Vagina (tissue), 2 donors: ENCODE measurements around the gene NCOA3.

Experiments used
- CTCF ChIP-seq, 3 experiments: fragments of 450-650 bp in 2 of 3; fragments of 200-600 bp in 1 of 3; sonication (generic) in 1 of 3; IDR thresholded peaks; one replicate each; pipeline ENCODE4 v1.5.1; 2017 to 2019; ENCODE audit warnings: antibody characterized with exemption in 3 of 3, mild to moderate bottlenecking in 2 of 3, moderate library complexity in 2 of 3
- POLR2A ChIP-seq, 2 donors: fragments of 450-650 bp; IDR thresholded peaks; one replicate each; pipeline ENCODE4 v1.6.1; 2017; ENCODE audit warnings: antibody characterized with exemption in 2 of 2, mild to moderate bottlenecking in 2 of 2, moderate library complexity in 2 of 2
- POLR2AphosphoS5 ChIP-seq, 2 donors: sonication (generic); formaldehyde crosslinking; IDR thresholded peaks; one replicate each; pipeline ENCODE4 v1.9.0; 2017; ENCODE audit warnings: antibody characterized with exemption in 2 of 2, mild to moderate bottlenecking in 2 of 2, low read depth in 1 of 2; ENCODE audit not compliant: insufficient read depth in 1 of 2

GRCh38 chr20:47596003-47596571, 94.4 kb downstream of the NCOA3 start:
- TF ChIP-seq CTCF (IDR thresholded peaks at IDR 0.05): no peak
- no peak for TF ChIP-seq POLR2A (IDR thresholded peaks at IDR 0.05)
- no peak for TF ChIP-seq POLR2AphosphoS5 (IDR thresholded peaks at IDR 0.05; ENCODE audit: insufficient read depth in 1 of 2, low read depth in 1 of 2)
